Subcutaneous abdominal adipose tissue (tissue), 5 donors: ENCODE results near the gene ZNF566.
"Not testable (repeated sequence)": the region's sequence is repeated elsewhere in the genome, so short reads cannot be mapped to it uniquely, and the experiment has no call there.

Source experiments
- H3K27ac ChIP-seq: one replicate; pipeline ENCODE4 v1.7.0; 2013; ENCODE audit warnings: low read depth, mild to moderate bottlenecking, inconsistent platforms, low read length, moderate library complexity
- H3K27me3 ChIP-seq, 5 donors: one replicate each; pipeline ENCODE4 v1.7.0; 2013; ENCODE audit warnings: low read length in 5 of 5, inconsistent platforms in 1 of 5; ENCODE audit not compliant: control insufficient read depth in 5 of 5, insufficient read depth in 4 of 5
- H3K36me3 ChIP-seq, 5 donors: one replicate each; pipeline ENCODE4 v1.7.0; 2013; ENCODE audit warnings: low read length in 5 of 5; ENCODE audit not compliant: control insufficient read depth in 5 of 5, insufficient read depth in 5 of 5
- H3K4me1 ChIP-seq, 5 donors: one replicate each; pipeline ENCODE4 v1.7.0; 2013; ENCODE audit warnings: low read length in 5 of 5, mild to moderate bottlenecking in 3 of 5, moderate library complexity in 1 of 5; ENCODE audit not compliant: control insufficient read depth in 5 of 5, insufficient read depth in 5 of 5
- H3K4me3 ChIP-seq, 5 donors: one replicate each; pipeline ENCODE4 v1.7.0; 2013; ENCODE audit warnings: low read length in 5 of 5, low read depth in 1 of 5
- H3K9ac ChIP-seq, 5 donors: one replicate each; pipeline ENCODE4 v1.7.0; 2013; ENCODE audit warnings: low read length in 5 of 5, mild to moderate bottlenecking in 4 of 5, moderate library complexity in 3 of 5
- H3K9me3 ChIP-seq, 5 donors: one replicate each; pipeline ENCODE4 v1.7.0; 2013; ENCODE audit warnings: low read length in 5 of 5; ENCODE audit not compliant: control insufficient read depth in 5 of 5
- donor health status: healthy.
- donor health status: healthy.
- donor health status: healthy.
- donor health status: healthy.
- donor health status: healthy.

Gene ZNF566

DNA sequence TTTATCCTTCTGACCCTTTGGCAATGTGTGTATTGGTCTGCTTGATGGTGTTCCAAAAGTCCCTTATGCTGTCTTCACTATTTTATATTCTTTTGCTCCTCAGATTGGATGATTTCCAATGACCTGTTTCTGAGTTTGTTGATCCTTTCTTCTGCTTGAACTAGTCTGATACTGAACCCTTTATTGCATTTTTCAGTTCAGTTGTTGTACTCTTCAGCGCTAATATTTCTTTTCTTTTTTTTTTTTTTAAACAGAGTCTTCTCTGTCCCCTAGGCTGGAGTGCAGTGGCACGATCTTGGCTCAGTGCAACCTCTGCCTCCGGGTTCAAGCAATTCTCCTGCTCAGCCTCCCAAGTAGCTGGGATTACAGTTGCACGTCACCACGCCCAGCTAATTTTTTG, 12.6 kb upstream of the ZNF566 start:
- no peak overlapping the region for H3K27ac ChIP-seq
- H3K4me1 ChIP-seq, result no peaks in the 10 kb centered on the region
- H3K27me3 ChIP-seq, result no peaks in the 10 kb centered on the region
- H3K9me3 ChIP-seq, result peaks cover 10 to 66% (median 61%) of the 10 kb centered on the region in 5 donors
- H3K4me3 ChIP-seq, result no peak overlapping the region
- no peaks in the 10 kb centered on the region for H3K36me3 ChIP-seq
- H3K9ac ChIP-seq, result no peak overlapping the region

- Histone ChIP-seq H3K27ac (no peak overlapping the region), H3K9me3 (peaks cover 0 to 36% (median 32%) of the 10 kb centered on the region in 5 donors), H3K4me1 (no peaks in the 10 kb centered on the region), H3K9ac (no peak overlapping the region), H3K36me3 (no peaks in the 10 kb centered on the region), H3K27me3 (no peaks in the 10 kb centered on the region), H3K4me3 (no peak overlapping the region)
These were observed 7.6 kb upstream of the ZNF566 start for GRCh38 chr19:36497001-36497400.

GRCh38 chr19:36492689-36493453, 3.5 kb upstream of the ZNF566 start:
- not testable (repeated sequence) for H3K9ac ChIP-seq, H3K27ac ChIP-seq, H3K4me3 ChIP-seq, H3K36me3 ChIP-seq, H3K27me3 ChIP-seq
- Histone ChIP-seq H3K4me1 (peaks cover 2 to 21% (median 18%) of the 10 kb centered on the region in 5 donors), H3K9me3 (peaks cover 0 to 14% (median 11%) of the 10 kb centered on the region in 5 donors)

DNA sequence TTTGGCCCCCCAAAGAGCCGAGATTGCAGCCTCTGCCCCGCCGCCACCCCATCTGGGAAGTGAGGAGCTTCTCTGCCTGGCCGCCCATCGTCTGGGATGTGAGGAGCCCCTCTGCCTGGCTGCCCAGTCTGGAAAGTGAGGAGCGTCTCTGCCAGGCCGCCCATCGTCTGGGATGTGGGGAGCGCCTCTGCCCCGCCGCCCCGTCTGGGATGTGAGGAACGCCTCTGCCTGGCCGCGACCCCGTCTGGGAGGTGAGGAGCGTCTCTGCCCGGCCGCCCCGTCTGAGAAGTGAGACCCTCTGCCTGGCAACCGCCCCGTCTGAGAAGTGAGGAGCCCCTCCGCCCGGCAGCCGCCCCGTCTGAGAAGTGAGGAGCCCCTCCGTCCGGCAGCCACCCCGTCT, 1.5 kb upstream of the ZNF566 start:
- H3K36me3 ChIP-seq, H3K9ac ChIP-seq, H3K27ac ChIP-seq, H3K9me3 ChIP-seq, H3K27me3 ChIP-seq, H3K4me3 ChIP-seq: not testable (repeated sequence)
- peaks cover 2 to 21% (median 18%) of the 10 kb centered on the region in 5 donors for H3K4me1 ChIP-seq

GRCh38 chr19:36489920-36490415, 607 bp upstream of the ZNF566 start:
- H3K4me1 ChIP-seq, result peaks cover 2 to 21% (median 18%) of the 10 kb centered on the region in 5 donors
- H3K9me3 ChIP-seq, result peaks cover 0 to 4% (median 0%) of the 10 kb centered on the region in 5 donors
- H3K36me3 ChIP-seq, result no peaks in the 10 kb centered on the region
- H3K4me3 ChIP-seq, result peak overlapping the region; percentile 98 to 100 (median 99)
- H3K9ac ChIP-seq, result peak overlapping the region; percentile 91 to 100 (median 98)
- H3K27me3 ChIP-seq, result no peaks in the 10 kb centered on the region
- H3K27ac ChIP-seq, result peak overlapping the region; percentile 96

DNA sequence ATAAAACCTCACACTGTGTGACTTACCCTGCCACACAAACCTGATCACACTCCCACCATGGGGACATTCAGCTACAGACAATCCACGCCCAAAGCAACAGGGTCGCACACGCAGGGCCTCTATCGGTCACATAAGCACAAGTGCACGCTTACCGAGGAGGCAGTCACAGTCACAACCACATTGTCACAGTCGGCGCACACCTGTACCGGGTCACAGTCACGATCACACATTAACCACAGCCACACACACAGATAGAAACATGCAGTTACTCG, 579 bp downstream of the ZNF566 start:
- Histone ChIP-seq H3K4me1 (peaks cover 2 to 21% (median 18%) of the 10 kb centered on the region in 5 donors), H3K9ac (peak overlapping the region; percentile 91 to 100 (median 98)), H3K9me3 (peaks cover 0 to 4% (median 0%) of the 10 kb centered on the region in 5 donors), H3K27me3 (no peaks in the 10 kb centered on the region), H3K4me3 (peak overlapping the region; percentile 98 to 100 (median 99)), H3K36me3 (no peaks in the 10 kb centered on the region), H3K27ac (peak overlapping the region; percentile 96)

- H3K27ac ChIP-seq, result peak overlapping the region; percentile 96
- H3K4me1 ChIP-seq, result peaks cover 2 to 21% (median 18%) of the 10 kb centered on the region in 5 donors
- peak overlapping the region; percentile 98 to 100 (median 99) for H3K4me3 ChIP-seq
- peak overlapping the region; percentile 91 to 100 (median 98) for H3K9ac ChIP-seq
- no peaks in the 10 kb centered on the region for H3K36me3 ChIP-seq
- H3K9me3 ChIP-seq, result peaks cover 0 to 4% (median 0%) of the 10 kb centered on the region in 5 donors
- H3K27me3 ChIP-seq, result no peaks in the 10 kb centered on the region
These were observed 1.1 kb downstream of the ZNF566 start for GRCh38 chr19:36488118-36488845.

DNA sequence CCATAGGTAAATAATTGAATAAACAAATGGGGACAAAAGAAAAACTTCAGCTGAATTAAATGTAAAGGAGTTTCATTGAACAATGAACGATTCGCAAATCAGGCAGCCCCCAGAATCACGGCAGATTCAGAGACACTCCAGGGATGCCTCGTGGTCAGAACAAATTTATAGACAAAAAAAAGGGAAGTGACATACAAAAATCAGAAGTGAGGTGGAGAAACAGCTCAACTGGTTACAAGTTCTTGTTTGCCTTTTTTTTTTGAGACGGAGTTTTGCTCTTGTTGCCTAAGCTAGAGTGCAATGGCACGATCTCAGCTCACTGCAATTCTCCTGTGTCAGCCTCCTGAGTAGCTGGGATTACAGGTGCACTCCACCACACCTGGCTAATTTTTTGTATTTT, 5.7 kb downstream of the ZNF566 start:
- no peak overlapping the region for H3K27ac ChIP-seq
- H3K4me1 ChIP-seq, result peaks cover 0 to 9% (median 7%) of the 10 kb centered on the region in 5 donors
- no peak overlapping the region for H3K9ac ChIP-seq
- peaks cover 0 to 1% (median 0%) of the 10 kb centered on the region in 5 donors for H3K9me3 ChIP-seq
- H3K36me3 ChIP-seq, result peaks cover 0 to 4% (median 0%) of the 10 kb centered on the region in 5 donors
- H3K27me3 ChIP-seq, result no peaks in the 10 kb centered on the region
- H3K4me3 ChIP-seq, result no peak overlapping the region

DNA sequence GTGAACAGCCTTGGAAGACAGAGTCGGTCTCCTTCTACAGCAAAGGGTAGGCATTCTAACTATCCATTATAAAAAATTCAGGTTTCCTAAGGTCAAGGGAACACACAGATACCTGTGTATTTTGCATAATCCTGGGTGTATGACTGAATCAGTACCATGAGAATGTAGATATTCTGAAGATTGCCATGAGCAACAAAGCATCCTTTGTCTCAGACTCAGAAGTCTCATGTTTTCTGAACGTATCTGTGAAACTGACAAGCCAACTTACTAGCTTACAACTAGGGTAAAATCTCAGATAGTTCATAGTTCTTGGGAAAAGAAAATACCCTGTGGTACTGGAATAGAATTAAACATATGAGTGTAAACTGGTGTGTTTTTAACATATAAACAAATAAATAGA, 6.5 kb downstream of the ZNF566 start:
- Histone ChIP-seq H3K27ac (no peak overlapping the region), H3K27me3 (no peaks in the 10 kb centered on the region), H3K9me3 (peaks cover 0 to 3% (median 0%) of the 10 kb centered on the region in 5 donors), H3K36me3 (peaks cover 0 to 5% (median 3%) of the 10 kb centered on the region in 5 donors), H3K9ac (no peak overlapping the region), H3K4me3 (no peak overlapping the region), H3K4me1 (peaks cover 0 to 1% (median 0%) of the 10 kb centered on the region in 5 donors)

- H3K9ac ChIP-seq, result no peak overlapping the region
- peaks cover 8 to 27% (median 13%) of the 10 kb centered on the region in 5 donors for H3K9me3 ChIP-seq
- no peak overlapping the region for H3K4me3 ChIP-seq
- H3K4me1 ChIP-seq, result no peaks in the 10 kb centered on the region
- no peak overlapping the region for H3K27ac ChIP-seq
- no peaks in the 10 kb centered on the region for H3K27me3 ChIP-seq
- peaks cover 0 to 17% (median 9%) of the 10 kb centered on the region in 5 donors for H3K36me3 ChIP-seq
These were observed 29.3 kb downstream of the ZNF566 start for GRCh38 chr19:36460046-36460445.
